22Rv1 (cell line): ENCODE results near the gene PNLIPRP2.

Experiments used
- ZFX ChIP-seq: fragments of 450-650 bp; IDR thresholded peaks from 2 replicates; pipeline ENCODE4 v1.6.1; 2017; ENCODE audit warnings: antibody characterized with exemption, borderline replicate concordance
- TF ChIP-seq, protein P1 (sequence below): fragments of 450-650 bp; IDR thresholded peaks from 2 replicates; pipeline ENCODE4 v1.5.1; 2017; ENCODE audit warnings: mild to moderate bottlenecking

DNA sequence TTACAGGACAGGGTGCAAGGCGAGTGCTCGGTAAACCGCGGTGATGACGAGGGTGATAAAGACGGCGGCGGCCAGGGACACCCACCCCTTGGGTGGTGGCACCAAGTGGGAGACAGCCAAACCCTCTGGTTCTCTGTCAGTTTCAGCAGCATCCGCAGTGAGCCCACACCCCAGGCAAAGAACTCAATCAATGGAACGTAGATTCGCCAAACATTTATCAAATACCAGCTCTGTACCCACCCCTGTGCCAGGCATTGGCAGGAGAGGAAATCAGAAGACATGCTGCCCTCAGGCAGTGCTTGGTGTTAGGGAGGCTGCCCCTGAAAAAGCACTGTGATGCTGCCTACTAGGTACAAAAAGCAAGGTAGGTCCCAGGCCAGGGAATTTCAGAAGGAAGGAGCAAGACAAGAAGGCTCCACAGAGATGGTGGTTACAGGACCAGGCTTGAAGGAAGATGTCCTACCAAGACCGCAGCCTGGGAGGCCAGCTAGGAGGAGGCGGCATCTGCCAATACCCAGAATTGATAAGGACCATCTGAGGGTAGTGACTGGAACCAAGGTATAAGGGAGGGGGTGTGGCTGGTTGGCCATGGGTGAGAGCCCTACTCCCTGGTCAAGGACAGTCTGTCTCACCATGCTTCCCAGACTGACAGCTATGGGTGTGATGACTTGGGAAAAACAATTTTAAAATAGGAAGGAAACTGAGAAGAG, 10.2 kb upstream of the PNLIPRP2 start:
- TF ChIP-seq, protein P1, sequence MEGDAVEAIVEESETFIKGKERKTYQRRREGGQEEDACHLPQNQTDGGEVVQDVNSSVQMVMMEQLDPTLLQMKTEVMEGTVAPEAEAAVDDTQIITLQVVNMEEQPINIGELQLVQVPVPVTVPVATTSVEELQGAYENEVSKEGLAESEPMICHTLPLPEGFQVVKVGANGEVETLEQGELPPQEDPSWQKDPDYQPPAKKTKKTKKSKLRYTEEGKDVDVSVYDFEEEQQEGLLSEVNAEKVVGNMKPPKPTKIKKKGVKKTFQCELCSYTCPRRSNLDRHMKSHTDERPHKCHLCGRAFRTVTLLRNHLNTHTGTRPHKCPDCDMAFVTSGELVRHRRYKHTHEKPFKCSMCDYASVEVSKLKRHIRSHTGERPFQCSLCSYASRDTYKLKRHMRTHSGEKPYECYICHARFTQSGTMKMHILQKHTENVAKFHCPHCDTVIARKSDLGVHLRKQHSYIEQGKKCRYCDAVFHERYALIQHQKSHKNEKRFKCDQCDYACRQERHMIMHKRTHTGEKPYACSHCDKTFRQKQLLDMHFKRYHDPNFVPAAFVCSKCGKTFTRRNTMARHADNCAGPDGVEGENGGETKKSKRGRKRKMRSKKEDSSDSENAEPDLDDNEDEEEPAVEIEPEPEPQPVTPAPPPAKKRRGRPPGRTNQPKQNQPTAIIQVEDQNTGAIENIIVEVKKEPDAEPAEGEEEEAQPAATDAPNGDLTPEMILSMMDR, result no peak
- no peak for TF ChIP-seq ZFX
